ENCODE data around the gene KCNJ15.

The KCNJ15 gene

DNA sequence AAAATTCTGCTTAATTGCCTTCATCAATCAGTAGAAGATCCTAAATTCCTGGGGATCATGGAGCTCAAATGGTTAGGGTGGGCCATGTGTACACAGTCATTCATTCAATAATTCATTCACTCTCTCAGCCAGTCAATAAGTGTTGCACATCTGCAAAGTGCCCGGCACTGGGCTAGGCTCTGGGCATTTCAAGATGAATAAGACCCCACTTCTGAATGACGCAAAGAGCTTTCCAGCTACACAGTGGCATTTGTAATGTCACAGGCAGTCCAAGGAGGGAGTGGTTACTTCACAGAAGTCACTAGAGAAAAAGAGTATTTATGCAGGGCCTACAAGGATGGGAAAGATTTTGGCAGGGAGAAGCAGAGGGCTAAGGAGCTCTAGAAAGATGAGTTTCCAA is 93.2 kb downstream of the KCNJ15 start:
- Histone ChIP-seq H3K9ac (ENCODE audit: low read depth, low read length) (no peak overlapping the region), H3K4me3 (ENCODE audit: low read length) (no peak overlapping the region), H3K27ac (ENCODE audit: low read depth, low read length) (no peak overlapping the region), H3K9me3 (ENCODE audit: insufficient read depth, low read depth, low read length) (no peaks in the 10 kb centered on the region), H3K27me3 (ENCODE audit: insufficient read depth, low read length) (peaks cover 3% of the 10 kb centered on the region; the same call in 1 of the 2 replicates), H3K36me3 (ENCODE audit: insufficient read depth, low read length) (no peaks in the 10 kb centered on the region), H3K4me1 (ENCODE audit: insufficient read depth, low read length) (peaks cover 16% of the 10 kb centered on the region)
- WGBS, result 95% methylated on average over 2 of the region's 2 CpGs

DNA sequence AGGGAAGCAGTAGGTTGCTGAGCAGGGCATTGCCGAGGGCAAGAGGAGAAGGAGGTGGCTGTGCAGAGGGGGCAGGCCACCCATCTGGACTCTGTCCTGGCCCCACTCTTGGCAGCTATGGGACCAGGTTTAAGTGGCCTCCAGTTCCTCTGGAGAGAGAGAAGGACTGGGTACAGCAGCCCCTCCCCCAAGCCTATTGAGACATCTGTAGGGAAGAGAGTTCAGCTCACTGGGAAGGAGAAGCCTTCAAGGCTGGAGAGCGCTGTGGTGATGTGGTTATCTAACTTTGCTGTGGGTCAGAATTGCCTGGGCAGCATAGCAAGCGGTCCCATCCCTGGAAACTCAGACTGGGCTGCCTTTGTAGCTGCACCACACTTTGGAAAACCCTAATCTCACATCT is 93.9 kb downstream of the KCNJ15 start:
- H3K9ac ChIP-seq (ENCODE audit: low read depth, low read length), result no peak overlapping the region
- no peaks in the 10 kb centered on the region for H3K9me3 ChIP-seq (ENCODE audit: insufficient read depth, low read depth, low read length)
- WGBS, result 95% methylated on average over 3 of the region's 3 CpGs
- peaks cover 16% of the 10 kb centered on the region for H3K4me1 ChIP-seq (ENCODE audit: insufficient read depth, low read length)
- peaks cover 3% of the 10 kb centered on the region; the same call in 1 of the 2 replicates for H3K27me3 ChIP-seq (ENCODE audit: insufficient read depth, low read length)
- H3K36me3 ChIP-seq (ENCODE audit: insufficient read depth, low read length), result no peaks in the 10 kb centered on the region
- H3K27ac ChIP-seq (ENCODE audit: low read depth, low read length), result no peak overlapping the region
- H3K4me3 ChIP-seq (ENCODE audit: low read length), result no peak overlapping the region

DNA sequence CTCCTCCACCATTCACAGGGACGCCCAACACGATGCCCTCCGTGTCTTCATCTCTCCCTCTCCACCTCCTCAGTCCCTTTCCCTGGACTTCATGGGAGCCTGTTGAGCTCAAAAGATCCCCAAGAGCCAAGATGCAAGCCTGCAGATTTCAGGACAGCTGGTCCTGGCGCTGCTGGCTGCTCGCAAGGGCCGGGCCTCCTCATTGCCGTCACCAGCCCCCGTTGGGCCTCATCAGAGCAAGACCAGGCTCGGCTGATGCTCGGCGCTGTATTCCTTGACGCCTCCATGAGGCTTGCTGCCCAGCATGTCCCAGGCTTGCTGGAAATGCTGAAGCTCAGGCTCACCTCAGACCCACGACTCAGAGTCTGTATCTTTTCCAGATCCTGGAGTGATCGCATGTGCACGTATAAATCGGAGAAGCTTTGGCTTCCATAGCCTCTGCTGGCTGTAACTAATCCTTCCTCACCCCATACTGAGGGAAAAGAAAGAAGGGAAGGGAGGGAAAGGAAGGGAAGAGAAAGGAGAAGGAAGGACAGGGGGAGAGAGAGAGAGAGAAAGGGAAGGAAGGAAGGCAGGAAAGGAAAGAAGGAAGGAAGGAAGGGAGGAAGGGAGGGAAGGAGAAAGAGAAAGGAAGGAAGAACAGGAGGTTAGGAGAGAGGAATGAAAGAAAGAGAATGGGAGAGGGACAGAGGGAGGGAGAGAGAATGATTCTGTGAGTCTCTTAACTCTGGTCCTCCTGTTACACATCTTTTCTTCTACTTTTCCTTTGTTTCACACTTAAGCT is 94.6 kb downstream of the KCNJ15 start:
- H3K9ac ChIP-seq (ENCODE audit: low read depth, low read length), result peak overlapping the region; percentile 15; the same call in 1 of the 2 replicates
- peak overlapping the region; percentile 51; the same call in 1 of the 2 replicates for H3K27ac ChIP-seq (ENCODE audit: low read depth, low read length)
- H3K27me3 ChIP-seq (ENCODE audit: insufficient read depth, low read length), result peaks cover 3% of the 10 kb centered on the region; the same call in 1 of the 2 replicates
- no peaks in the 10 kb centered on the region for H3K36me3 ChIP-seq (ENCODE audit: insufficient read depth, low read length)
- H3K9me3 ChIP-seq (ENCODE audit: insufficient read depth, low read depth, low read length), result no peaks in the 10 kb centered on the region
- no peak overlapping the region for H3K4me3 ChIP-seq (ENCODE audit: low read length)
- H3K4me1 ChIP-seq (ENCODE audit: insufficient read depth, low read length), result peaks cover 16% of the 10 kb centered on the region
- WGBS, result 91% methylated on average over 16 of the region's 16 CpGs

- Histone ChIP-seq H3K4me3 (ENCODE audit: low read length) (no peak overlapping the region), H3K27me3 (ENCODE audit: insufficient read depth, low read length) (peaks cover 3% of the 10 kb centered on the region; the same call in 1 of the 2 replicates), H3K9ac (ENCODE audit: low read depth, low read length) (peak overlapping the region; percentile 23; the same call in 1 of the 2 replicates), H3K9me3 (ENCODE audit: insufficient read depth, low read depth, low read length) (no peaks in the 10 kb centered on the region), H3K4me1 (ENCODE audit: insufficient read depth, low read length) (peaks cover 21% of the 10 kb centered on the region), H3K36me3 (ENCODE audit: insufficient read depth, low read length) (no peaks in the 10 kb centered on the region), H3K27ac (ENCODE audit: low read depth, low read length) (peak overlapping the region; percentile 4; the same call in 1 of the 2 replicates)
- WGBS, result 52% methylated on average over 9 of the region's 10 CpGs
These were observed 95.2 kb downstream of the KCNJ15 start for GRCh38 chr21:38351961-38352521.

- H3K27ac ChIP-seq (ENCODE audit: low read depth, low read length), result peak overlapping the region; percentile 4; the same call in 1 of the 2 replicates
- H3K4me3 ChIP-seq (ENCODE audit: low read length), result no peak overlapping the region
These were observed 95.9 kb downstream of the KCNJ15 start for GRCh38 chr21:38352536-38353219.

DNA sequence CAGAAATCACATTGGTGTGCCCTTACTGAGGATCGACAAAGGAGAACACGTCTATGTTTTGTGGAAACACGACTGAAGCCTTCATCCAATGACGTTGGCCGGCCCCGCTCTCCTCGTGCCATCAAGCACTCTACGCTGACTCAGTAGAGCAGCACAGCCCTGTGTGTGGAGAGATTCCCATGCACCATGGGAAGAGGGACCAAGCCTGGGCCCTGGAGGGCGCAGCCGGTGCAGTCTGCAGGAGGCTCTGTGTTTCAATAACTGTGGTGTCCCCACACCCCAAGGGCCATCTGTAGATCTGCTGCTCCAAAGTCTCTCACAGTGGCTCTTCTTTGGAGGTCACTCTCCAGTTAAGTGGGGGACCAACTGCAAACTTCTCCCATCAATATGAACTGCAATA is 97.4 kb downstream of the KCNJ15 start:
- Histone ChIP-seq H3K27ac (ENCODE audit: low read depth, low read length) (no peak overlapping the region), H3K27me3 (ENCODE audit: insufficient read depth, low read length) (peaks cover 3% of the 10 kb centered on the region; the same call in 1 of the 2 replicates), H3K9ac (ENCODE audit: low read depth, low read length) (no peak overlapping the region), H3K36me3 (ENCODE audit: insufficient read depth, low read length) (no peaks in the 10 kb centered on the region), H3K4me3 (ENCODE audit: low read length) (no peak overlapping the region), H3K4me1 (ENCODE audit: insufficient read depth, low read length) (peaks cover 21% of the 10 kb centered on the region), H3K9me3 (ENCODE audit: insufficient read depth, low read depth, low read length) (no peaks in the 10 kb centered on the region)
- WGBS, result 95% methylated on average over 10 of the region's 10 CpGs

More at GRCh38 chr21:38352536-38353219, 95.9 kb downstream of the KCNJ15 start:
- H3K9me3 ChIP-seq (ENCODE audit: insufficient read depth, low read depth, low read length), result no peaks in the 10 kb centered on the region
- H3K27me3 ChIP-seq (ENCODE audit: insufficient read depth, low read length), result peaks cover 3% of the 10 kb centered on the region; the same call in 1 of the 2 replicates
- peak overlapping the region; percentile 23; the same call in 1 of the 2 replicates for H3K9ac ChIP-seq (ENCODE audit: low read depth, low read length)
- WGBS, result 58% methylated on average over 6 of the region's 6 CpGs
- peaks cover 21% of the 10 kb centered on the region for H3K4me1 ChIP-seq (ENCODE audit: insufficient read depth, low read length)
- H3K36me3 ChIP-seq (ENCODE audit: insufficient read depth, low read length), result no peaks in the 10 kb centered on the region

DNA sequence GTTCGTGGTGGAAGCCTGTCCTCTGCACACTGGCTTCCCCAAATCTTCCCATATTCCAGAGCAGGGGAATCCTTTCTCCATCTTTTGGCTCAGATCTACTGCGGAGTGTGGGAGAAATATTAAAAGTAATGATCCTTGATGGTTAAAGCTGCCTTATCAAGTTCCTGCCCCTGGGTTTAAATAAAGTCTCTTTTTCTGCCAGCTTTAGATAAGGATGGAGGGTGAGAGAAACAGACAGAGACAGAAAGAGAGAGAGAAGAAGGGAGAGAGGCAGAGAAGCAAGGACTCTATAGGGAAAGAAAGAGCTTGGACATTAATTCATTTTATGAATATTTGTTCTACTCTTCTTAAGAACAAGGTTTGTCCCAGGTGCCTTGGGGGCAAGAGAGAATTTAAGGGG is 98.0 kb downstream of the KCNJ15 start:
- H3K27ac ChIP-seq (ENCODE audit: low read depth, low read length), result no peak overlapping the region

GRCh38 chr21:38355353-38355752 is 98.6 kb downstream of the KCNJ15 start:
- 95% methylated on average over 4 of the region's 4 CpGs for WGBS
- H3K9me3 ChIP-seq (ENCODE audit: insufficient read depth, low read depth, low read length), result no peaks in the 10 kb centered on the region
- peaks cover 3% of the 10 kb centered on the region; the same call in 1 of the 2 replicates for H3K27me3 ChIP-seq (ENCODE audit: insufficient read depth, low read length)
- H3K4me1 ChIP-seq (ENCODE audit: insufficient read depth, low read length), result peaks cover 21% of the 10 kb centered on the region
- no peaks in the 10 kb centered on the region for H3K36me3 ChIP-seq (ENCODE audit: insufficient read depth, low read length)
- H3K9ac ChIP-seq (ENCODE audit: low read depth, low read length), result no peak overlapping the region
- no peak overlapping the region for H3K4me3 ChIP-seq (ENCODE audit: low read length)
- H3K27ac ChIP-seq (ENCODE audit: low read depth, low read length), result no peak overlapping the region

More for the DNA sequence above, 98.0 kb downstream of the KCNJ15 start:
- no peaks in the 10 kb centered on the region for H3K36me3 ChIP-seq (ENCODE audit: insufficient read depth, low read length)
- H3K27me3 ChIP-seq (ENCODE audit: insufficient read depth, low read length), result peaks cover 3% of the 10 kb centered on the region; the same call in 1 of the 2 replicates
- no peak overlapping the region for H3K9ac ChIP-seq (ENCODE audit: low read depth, low read length)
- H3K9me3 ChIP-seq (ENCODE audit: insufficient read depth, low read depth, low read length), result no peaks in the 10 kb centered on the region
- H3K4me3 ChIP-seq (ENCODE audit: low read length), result no peak overlapping the region
- WGBS, result 83% methylated on average over 2 of the region's 2 CpGs
- peaks cover 21% of the 10 kb centered on the region for H3K4me1 ChIP-seq (ENCODE audit: insufficient read depth, low read length)

- H3K4me3 ChIP-seq (ENCODE audit: low read length), result no peak overlapping the region
- H3K36me3 ChIP-seq (ENCODE audit: insufficient read depth, low read length), result no peaks in the 10 kb centered on the region
- no peak overlapping the region for H3K27ac ChIP-seq (ENCODE audit: low read depth, low read length)
- H3K27me3 ChIP-seq (ENCODE audit: insufficient read depth, low read length), result peaks cover 3% of the 10 kb centered on the region; the same call in 1 of the 2 replicates
- H3K9me3 ChIP-seq (ENCODE audit: insufficient read depth, low read depth, low read length), result no peaks in the 10 kb centered on the region
- WGBS, result 15% methylated on average over 20 of the region's 20 CpGs
- H3K4me1 ChIP-seq (ENCODE audit: insufficient read depth, low read length), result peaks cover 16% of the 10 kb centered on the region
- H3K9ac ChIP-seq (ENCODE audit: low read depth, low read length), result no peak overlapping the region
These were observed 99.4 kb downstream of the KCNJ15 start for GRCh38 chr21:38355992-38356781.

Measured in HUES64 (cell line).